ENCODE results near the gene CRYGB.

Gene CRYGB, protein sequence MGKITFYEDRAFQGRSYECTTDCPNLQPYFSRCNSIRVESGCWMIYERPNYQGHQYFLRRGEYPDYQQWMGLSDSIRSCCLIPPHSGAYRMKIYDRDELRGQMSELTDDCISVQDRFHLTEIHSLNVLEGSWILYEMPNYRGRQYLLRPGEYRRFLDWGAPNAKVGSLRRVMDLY
- 0 reads per million in 4 experiments for total RNA-seq

DNA sequence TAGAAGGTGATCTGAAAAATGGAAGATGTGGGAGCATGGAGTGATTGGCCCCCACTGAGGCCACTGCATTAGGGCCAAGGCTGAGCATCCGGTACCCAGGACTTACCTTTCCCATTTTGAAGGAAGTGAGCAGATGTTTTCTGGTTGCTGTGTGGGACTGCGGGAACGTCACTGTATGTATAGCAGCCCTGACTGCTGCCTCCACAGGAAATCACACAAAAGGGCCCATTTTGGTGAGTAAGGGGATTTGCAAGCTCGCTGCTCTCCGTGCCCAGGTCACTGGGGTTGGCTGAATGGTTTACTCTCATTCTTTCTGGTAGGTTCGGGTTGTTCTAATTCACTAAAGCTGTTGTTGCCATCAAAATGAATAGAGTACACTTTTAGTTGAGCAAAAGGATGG is at the start of gene CRYGB:
Gene CRYGB, minus strand, starts transcription at position 153 of the 400 bp plus-strand sequence. Its CDS starts 38 bp downstream, at position 115.
- DNase-seq = no peak

DNA sequence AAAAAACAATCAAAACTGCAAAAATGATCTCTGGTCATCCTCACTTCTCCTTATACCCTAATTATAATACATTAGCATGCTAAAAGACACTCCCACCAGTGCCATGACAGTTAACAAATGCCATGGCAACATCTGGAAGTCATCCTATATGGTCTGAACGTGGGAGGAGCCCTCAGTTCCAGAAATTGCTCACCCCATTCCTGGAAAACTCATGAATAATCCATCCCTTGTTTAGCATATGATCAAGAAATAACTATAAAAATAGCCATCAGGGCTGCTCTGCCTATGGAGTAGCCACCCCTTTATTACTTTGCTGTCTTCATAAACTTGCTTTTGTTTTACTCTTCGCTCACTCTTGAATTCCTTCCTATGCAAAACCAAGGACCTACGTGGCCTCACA is 49.6 kb upstream of the CRYGB start:
- DNase-seq = no peak

GRCh38 chr2:208192611-208193236 is 46.8 kb upstream of the CRYGB start:
- DNase-seq = no peak

GRCh38 chr2:208189810-208190503 is 44.0 kb upstream of the CRYGB start, which contains the start of gene C2orf80:
Gene C2orf80, minus strand, starts transcription at chr2:208190030. Its CDS starts 3,044 bp downstream, at chr2:208186986.
- no peak for DNase-seq

DNA sequence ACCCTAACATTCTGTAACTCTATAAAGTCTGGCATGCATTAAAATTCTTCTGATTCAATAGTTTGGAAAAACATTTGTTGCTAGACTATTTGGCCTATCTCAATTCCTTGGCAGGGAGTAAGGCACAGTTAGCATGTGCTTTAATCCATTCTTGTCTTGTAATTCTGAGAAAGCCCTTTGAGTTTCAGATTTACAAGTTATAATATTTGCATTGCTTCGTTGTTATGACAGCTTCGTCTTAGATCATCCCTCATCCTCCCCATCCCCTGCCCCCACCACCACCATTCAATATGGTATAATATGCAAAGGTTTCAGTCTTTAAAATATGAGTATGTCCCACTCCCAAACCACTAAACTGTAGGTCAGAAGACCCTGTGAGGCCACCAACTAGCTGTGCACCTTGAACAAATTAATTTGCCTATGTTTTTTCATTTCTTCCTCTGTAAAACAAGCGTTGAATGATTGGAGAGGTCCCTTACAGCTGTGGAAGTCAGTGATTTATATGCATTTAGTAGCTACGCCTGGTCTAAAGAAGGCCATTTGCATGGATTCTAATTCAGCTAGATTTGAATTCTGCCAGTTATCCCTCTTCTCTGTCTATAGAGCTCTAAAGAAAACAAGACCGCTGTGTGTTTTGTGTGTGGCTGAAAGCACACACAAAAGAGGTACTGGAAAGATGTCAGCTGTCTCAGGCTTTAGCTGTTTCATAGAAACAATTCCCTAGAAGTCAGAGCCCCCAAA is 43.3 kb upstream of the CRYGB start:
- DNase-seq = no peak

DNA sequence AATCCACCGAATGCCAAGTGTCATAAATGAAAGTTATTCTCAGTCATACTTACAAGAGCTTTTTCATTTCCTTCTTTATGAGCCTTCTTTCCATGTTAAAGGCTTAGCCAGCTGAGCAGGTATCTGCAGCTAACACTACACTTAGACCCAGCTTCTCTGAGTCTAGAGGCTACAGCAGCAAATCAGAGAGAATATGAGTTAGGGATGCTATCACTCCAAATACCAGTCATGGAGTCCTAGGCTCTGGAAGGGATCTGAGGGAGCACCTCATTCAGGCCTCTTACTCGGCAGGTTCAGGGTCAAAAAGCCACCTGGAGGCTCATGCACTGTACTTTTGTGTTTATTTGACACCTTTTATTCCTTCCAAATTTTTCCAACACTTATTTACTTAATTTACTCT is 40.9 kb upstream of the CRYGB start:
- no peak for DNase-seq

DNA sequence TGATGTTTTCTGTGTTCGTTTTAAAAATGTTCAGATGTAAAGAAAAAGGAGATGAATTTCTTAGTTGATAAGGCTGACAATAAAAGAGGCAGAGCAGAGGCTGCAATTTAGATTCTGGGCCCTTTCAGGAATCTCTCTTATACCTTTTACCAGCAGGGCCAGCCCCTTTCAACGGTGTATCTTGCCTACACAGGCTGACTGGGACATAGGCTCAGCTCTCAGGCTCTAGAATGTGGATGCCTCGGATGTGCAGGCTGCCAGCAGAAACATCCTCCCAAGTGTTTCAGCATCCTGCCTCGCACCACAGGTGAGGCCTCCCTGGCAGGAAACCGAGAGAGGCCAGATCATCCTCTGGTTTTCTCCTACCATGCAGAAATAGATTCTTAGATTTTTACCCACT is 40.5 kb upstream of the CRYGB start:
- DNase-seq = no peak

- no peak for DNase-seq
Observed at GRCh38 chr2:208183972-208184705, 38.2 kb upstream of the CRYGB start.

DNA sequence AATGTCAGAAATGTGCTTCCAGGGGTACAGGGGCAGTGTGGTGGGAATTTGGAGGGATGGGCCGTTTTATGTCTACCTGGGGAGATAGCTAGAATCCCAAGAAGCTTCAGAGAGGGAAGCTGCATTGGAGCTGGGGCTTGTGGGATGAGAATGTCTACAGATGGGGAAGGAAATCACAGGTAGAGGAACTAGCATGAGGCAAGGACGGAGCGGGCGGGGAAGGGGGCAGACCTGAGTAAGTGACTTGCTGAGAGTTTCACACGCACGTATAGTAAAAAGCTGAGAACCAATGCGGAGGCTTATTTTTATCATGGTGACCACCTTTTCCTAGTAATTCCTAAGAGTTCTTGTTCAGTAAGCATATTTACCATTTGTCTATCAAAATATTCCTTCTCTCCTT is 37.6 kb upstream of the CRYGB start:
- no peak for DNase-seq

- DNase-seq = no peak
Observed at GRCh38 chr2:208182835-208183234, 36.9 kb upstream of the CRYGB start.

DNA sequence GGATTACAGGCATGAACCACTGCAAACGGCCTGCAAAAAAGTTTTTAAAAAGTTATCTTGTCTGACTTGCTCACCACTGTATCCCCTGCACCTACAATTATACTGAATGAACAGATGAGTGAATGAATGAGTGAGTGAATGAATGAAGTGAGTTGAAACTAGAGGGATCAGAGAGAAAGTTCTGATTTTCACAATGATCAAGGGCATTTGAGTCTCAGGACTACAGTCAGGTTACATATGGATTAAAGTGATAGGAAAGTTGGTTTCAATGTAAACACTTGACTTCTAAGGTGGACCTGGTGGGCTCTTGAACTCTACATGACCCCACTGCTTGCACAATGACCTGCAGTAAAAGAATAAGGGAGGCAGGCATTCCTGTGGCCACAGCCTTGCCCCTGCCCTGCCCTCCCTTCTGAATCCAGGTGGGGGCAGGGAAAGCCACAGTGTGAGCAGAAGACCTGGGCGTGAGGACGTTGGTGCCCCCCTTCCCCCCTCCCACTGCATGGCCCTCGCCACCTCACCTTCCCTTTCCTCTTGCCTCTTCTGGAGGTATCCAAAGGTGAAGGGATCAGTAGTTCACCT is 33.2 kb upstream of the CRYGB start:
- DNase-seq = no peak

DNA sequence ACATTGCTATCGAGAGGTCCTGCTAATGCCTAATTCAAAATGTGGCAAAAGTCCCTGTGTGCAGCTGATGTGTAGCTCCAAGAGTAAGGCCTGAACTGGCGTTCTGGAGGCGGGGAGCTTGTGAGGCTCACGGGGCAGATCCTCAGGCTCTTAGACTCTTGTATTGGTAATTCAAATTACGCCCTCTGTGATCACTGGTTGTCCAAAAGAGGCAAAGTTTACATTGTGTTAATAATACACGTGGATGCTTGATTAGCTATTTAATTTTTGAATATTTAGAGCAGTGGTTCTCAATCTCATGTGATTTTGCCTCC is 29.8 kb upstream of the CRYGB start:
- no peak for DNase-seq

- peak; percentile 24 for DNase-seq
Observed at GRCh38 chr2:208175069-208175839, 29.3 kb upstream of the CRYGB start.

- DNase-seq = no peak
Observed at GRCh38 chr2:208174144-208174543, 28.2 kb upstream of the CRYGB start.

DNA sequence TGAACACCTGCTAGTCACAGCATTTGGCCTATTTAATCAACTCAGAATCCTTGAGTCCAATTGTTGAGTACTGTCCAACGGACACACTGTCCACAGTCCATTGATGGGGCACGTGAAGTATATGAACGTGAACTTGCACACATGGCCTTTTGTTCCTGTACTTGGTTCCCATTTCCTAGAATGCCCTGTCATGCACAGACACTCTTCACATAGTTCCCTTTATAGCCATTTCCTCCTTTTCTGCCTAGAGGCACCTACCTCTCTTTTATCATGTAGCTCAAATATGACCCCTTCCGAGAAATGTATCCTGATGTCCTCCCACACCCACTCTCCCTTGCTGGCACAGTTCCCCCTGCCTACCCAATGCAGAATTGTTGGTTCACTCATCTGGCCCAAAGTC is 26.2 kb upstream of the CRYGB start:
- DNase-seq = no peak

- no peak for DNase-seq
Observed at GRCh38 chr2:208164951-208165755, 19.2 kb upstream of the CRYGB start.

GRCh38 chr2:208163489-208163888 is 17.5 kb upstream of the CRYGB start, which contains the start of gene CRYGA:
Gene CRYGA, minus strand, starts transcription at chr2:208163589. Its CDS starts 33 bp downstream, at chr2:208163556.
- DNase-seq = no peak

GRCh38 chr2:208156439-208156838 is 10.5 kb upstream of the CRYGB start:
- no peak for DNase-seq

DNA sequence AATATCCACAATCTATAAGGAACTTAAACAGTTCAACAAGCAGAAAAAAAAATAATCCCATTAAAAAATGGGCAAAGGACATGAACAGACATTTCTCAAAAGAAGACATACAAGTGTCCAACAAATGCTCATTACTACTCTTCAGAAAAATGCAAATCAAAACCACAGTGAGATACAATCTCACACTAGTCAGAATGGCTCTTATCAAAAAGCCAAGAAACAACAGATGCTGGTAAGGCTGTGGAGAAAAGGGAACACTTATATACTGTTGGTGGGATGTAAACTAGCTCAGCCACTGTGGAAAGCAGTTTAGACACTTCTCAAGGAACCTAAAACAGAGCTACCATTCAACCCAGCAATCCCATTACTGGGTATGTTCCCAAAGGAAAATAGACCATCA is 7.2 kb upstream of the CRYGB start:
- no peak for DNase-seq

- no peak for DNase-seq
Observed at GRCh38 chr2:208150956-208151355, 5.0 kb upstream of the CRYGB start.

GRCh38 chr2:208150094-208150493 is 4.1 kb upstream of the CRYGB start:
- DNase-seq = no peak
